NCI-H524 (cell line): ENCODE measurements around the gene RYK.
"Not testable (repeated sequence)": the region's sequence is repeated elsewhere in the genome, so short reads cannot be mapped to it uniquely, and the experiment has no call there.

Experiments
- DNase-seq, 2 experiments: peaks; one replicate each; lab custom pipeline; 2025; lab: John Stamatoyannopoulos, UW

The RYK gene

GRCh38 chr3:134250717-134251220 lies at the start of gene RYK:
Gene RYK, minus strand, starts transcription at chr3:134250859. Its CDS starts 205 bp downstream, at chr3:134250654.
- DNase-seq = peak; percentile 35 to 84

DNA sequence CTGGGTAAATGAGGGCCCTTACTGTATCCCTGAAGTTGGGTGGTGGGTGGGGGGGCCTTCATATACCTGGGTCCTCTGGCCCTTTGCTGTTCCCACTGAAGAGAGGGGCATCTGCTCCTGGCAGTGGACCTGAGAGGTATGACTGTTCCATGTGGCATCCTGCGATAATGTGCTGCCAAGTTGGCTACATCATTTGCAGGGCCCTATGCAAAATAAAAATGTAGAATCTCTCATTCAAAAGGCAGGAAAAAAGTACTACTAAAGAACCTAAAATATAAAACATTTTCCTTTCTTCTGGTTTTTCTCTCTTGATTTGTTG lies 49.2 kb upstream of the RYK start:
- DNase-seq = no peak

DNA sequence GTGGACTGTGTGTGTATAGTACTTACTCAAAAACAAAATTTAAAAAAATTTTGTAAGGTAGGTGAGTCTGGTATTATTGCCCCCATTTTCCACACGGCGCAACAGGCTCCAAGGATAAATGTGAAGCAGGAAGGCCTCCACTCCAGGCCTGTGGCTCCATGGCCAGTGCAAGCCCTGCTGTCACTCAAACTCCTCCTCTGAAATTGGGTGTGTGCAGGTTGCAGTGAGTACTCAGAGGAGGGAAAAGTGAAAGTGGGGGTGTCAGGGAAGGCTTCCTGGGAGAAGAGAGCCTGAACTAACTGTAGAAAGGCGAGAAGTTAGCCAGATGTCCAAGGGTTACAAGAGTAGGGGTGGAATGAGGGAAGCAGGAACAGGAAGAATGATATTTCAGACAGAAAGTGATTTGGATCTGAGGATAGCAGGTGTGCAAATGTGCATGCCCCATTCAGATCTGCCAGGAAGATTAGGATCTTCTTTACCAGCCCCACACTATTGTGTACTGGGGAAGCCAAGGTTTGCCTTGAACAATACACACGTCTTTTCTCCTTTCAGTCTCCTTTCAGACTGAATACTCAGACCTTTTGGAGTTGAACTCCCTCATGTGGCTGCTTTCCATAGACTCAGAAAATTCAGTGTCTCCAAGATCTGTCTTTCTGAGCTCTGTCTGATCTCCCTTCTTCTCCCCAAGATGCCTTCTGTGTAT lies 48.7 kb upstream of the RYK start:
- peak; percentile 49 to 67 for DNase-seq

DNA sequence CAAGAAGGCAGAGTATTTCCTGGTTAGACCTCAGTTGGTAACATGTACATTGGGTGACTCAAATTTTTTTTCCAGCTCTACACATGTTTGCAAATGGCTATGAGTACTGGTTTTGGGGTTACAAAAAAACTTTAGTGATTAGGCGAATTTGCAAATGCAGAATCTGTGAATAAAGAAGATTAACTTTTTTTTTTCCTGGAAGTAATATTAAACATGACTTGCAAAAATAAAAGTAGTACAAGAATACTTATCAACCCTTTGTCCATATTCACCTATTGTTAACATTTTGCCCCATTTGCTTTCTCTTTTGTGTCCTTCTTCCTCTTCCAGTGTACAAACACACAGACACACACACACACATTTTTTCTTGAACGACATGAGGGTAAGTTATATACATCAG lies 47.6 kb upstream of the RYK start:
- no peak for DNase-seq

DNA sequence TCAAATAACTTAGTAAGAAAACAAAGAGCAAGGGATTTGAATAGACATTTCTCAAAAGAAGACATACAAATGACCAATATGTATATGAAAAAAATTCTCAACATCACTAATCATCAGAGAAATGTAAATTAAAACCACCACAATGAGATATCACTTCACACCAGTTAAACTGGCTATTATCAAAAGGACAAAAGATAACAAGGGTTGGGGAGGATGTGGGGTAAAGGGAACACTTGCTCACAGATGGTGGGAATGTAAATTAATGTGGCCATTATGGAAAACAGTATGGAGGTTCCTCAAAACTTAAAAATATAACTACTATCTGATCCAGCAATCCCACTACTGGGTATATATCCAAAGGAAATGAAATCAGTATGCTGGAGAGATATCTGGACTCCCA lies 46.0 kb upstream of the RYK start:
- no peak for DNase-seq

- DNase-seq = no peak
These were observed 45.3 kb upstream of the RYK start for GRCh38 chr3:134295930-134296329.

DNA sequence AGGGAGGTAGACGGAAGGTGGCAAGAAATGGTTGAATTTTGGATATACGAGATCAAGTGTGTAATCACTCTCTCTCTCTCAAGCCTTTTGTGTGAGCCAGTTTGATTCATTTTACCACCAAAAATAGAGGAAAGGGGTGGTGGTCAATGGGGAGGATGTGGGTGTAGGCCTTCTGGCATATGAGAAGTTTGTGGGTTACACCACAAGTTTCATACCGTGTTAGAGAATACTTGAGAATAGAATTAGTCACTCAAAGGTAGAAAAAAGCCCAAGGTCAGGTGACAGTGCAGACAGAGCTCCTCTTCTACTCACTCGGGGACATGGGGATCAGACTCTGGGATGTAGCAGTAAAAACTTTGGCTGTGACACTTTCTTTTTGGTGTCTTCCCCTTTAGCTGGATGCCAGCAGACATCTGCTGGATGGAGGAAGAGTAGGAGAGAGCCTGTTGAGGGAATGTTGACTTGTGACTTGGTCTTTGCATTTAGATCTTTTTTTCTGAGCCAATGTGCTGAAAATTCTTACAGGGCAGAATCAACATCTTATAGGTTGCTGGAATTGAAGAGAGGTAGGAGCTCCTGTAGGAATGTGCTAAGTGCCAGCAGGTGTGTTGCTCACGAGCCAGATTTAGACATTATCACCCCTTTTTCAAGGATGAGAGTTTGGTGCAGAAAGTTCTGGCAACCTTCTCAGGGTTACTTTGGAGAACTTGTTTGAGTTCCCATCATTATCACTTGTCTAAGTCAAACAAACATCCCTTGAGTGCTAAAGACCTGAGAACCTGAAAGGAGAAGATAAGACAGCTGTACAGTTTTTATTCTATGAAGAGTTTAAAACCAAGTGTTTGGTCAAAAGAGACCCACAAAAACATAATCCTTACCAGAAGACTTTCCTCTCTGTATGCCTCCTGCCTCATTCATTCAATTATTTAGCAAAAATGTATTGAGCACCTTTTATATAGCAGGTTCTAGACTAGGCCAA lies 43.9 kb upstream of the RYK start:
- DNase-seq = no peak

GRCh38 chr3:134291319-134292254 lies 40.9 kb upstream of the RYK start:
- no peak for DNase-seq

GRCh38 chr3:134287512-134287911 lies 36.9 kb upstream of the RYK start:
- no peak for DNase-seq

DNA sequence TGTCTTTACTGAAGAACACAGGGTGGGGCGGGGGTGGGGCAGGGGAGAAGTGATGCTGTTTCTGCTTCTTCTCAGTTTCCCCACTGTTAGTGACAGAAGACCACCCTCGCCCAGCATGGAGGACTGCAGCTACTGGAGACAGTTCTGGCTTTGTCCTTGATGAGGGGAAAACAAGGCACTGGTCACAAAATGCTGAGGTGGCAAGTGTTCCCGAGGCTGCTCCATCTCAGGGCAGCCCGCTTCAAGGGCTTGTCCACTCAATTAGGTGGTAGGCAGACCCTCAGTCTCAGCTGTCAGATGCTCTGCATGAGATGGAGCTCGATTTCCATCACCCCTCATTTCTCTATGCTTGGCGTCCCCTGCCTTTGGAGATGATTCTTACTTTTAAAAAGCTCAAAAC lies 33.8 kb upstream of the RYK start:
- DNase-seq = no peak

DNA sequence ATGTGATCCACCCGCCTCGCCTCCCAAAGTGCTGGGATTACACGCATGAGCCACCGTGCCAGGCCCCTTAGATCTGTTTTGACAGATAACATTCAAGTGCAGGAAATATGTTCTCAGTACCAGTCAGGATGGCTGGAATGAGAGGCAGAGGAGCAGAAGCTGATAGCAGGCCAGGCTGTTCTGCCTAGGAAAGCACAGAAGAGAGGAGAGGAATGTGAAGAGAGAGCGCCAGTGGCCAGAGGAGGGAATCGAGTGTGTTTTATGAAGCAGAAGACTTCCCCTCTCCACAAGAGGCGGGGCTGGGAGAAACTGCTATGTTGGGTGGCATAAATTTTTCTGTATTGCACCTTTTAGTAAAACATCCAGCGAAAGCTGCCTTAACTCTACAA lies 32.0 kb upstream of the RYK start:
- DNase-seq = no peak

- DNase-seq = no peak
These were observed 31.4 kb upstream of the RYK start for GRCh38 chr3:134281912-134282658.

DNA sequence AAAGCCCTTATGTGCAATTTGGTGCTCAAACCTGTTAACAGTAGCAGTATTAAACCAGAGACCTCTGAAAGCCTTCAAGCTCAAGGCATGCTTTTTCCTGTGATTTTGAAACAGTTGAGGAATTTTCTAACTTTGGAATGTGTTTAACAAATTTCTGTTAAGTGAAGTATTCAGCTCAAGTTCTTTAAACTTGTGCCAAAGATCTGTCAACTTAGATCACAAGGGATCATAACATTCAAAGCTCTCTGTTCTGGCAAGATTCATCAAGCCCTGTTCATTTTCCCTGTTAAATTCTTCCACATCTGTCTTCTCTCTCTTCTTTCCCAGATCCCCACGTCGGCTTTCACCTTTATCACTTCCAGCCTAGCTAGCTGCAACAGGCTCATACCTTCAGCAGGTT lies 28.8 kb upstream of the RYK start:
- no peak for DNase-seq

GRCh38 chr3:134277066-134277660 lies 26.5 kb upstream of the RYK start:
- DNase-seq = no peak

DNA sequence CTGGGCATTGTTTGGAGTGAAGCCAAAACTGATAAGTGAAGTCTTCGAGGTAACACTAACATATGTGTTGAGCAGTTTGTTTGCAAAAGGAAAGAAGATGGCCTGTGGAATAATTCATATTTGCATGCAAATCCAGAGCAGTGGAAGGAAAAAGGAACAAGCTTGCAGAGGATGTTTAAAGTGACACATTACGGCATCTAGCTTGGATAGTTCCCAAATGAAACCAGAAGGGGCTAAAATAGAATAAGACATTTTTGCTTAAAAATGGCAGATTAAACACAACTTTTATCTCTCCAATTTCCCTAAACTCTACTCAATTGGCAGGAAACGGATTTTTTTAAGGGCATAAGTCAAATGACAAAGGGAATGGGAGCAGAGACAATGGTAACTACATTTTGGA lies 25.4 kb upstream of the RYK start:
- DNase-seq = no peak

DNA sequence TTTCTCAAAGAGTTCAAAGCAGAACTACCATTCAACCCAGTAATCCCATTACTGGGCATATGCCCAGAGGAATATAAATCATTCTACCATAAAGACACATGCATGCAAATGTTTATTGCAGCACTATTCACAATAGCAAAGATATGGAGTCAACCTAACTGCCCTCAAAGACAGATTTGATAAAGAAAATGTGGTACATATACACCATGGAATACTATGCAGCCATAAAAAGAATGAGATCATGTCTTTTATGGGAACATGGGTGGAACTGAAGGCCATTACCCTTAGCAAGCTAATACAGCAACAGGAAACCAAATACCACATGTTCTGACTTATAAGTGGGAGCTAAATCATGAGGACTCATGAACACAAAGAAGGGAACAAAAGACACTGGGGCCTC lies 24.5 kb upstream of the RYK start:
- not testable (repeated sequence) for DNase-seq

DNA sequence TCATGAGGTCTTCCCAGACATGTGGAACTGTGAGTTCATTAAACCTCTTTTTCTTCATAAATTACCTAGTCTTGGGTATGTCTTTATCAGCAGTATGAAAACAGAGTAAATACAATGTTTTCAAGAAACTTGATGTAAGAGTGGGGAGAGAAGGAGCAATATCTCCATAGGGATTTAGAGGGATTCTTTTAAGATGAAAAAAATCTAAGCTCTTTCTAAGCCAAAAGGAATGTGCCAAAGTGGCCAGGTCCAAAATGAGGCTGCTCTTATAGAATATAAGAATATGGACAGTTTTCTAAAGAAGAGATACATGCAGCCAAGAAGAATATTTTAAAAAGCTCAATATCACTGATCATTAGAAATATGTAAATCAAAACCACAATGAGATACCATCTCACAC lies 23.9 kb upstream of the RYK start:
- no peak for DNase-seq

GRCh38 chr3:134267996-134268395 lies 17.3 kb upstream of the RYK start:
- no peak for DNase-seq

- no peak for DNase-seq
These were observed 10.3 kb upstream of the RYK start for GRCh38 chr3:134260987-134261386.

DNA sequence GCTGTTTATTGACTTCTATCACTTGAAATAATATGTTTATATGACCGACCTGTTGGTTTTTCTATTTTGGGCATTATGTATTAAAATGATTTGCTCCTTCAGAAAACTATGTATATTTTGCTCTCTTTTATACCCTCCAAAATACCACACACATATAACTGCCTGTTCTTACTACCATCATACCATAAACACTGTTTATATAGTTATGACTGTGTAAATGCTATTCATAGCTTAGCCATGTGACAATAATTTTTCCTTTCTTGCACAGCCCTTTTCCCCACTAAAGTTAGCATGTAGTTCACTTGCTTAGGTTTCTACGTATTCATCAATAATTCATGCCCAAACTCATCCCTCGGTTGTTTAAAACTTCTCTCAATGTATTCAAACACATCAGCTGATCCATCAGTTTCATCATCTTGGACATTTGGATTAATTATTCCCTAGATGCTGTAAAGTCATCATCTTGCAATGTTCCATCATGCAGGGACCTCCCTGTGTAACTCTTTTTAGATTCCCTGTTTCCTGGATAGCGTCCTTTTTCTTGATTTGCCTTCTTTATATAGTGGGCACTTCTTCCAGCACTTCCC lies 8.2 kb upstream of the RYK start:
- no peak for DNase-seq

GRCh38 chr3:134255404-134255803 lies 4.7 kb upstream of the RYK start:
- no peak for DNase-seq
